Mammary epithelial cell (primary cell): ENCODE results near the gene FOXD2.

Experiments used
- EZH2 ChIP-seq: IDR thresholded peaks from 2 replicates; pipeline ENCODE4 v1.6.1; 2012; ENCODE audit warnings: low read length, inconsistent platforms, borderline replicate concordance
- TF ChIP-seq, protein P1 (sequence below), 2 donors: IDR thresholded peaks in 1 of 2; conservative IDR thresholded peaks in 1 of 2; 2 replicates each; pipeline ENCODE4 v1.5.1; 2011 to 2012; ENCODE audit warnings: inconsistent platforms in 2 of 2, low read length in 2 of 2, mild to moderate bottlenecking in 2 of 2, control low read depth in 1 of 2, low read depth in 1 of 2; ENCODE audit not compliant: insufficient read depth in 1 of 2; ENCODE audit errors: extremely low read depth in 1 of 2

DNA sequence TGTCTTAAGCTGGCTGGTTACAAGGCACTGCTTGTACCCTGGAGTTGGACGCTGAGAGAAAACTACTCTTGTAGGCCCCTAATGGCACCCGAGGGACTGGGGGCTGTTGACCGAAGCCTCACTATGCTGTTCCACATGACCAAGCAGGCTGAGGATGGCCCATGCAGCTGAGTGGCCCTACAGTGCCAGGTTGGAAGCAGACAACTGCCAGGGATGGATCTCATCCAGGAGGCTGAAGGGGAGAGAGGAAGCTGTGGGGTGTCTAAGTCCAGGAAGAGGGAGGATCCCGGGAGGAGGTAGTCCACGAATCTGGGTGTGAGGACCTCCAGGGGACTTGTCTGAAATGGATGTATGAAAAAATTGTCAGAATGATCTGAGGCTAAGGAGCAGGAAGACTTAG is 45.8 kb downstream of the FOXD2 start:
- TF ChIP-seq, protein P1, sequence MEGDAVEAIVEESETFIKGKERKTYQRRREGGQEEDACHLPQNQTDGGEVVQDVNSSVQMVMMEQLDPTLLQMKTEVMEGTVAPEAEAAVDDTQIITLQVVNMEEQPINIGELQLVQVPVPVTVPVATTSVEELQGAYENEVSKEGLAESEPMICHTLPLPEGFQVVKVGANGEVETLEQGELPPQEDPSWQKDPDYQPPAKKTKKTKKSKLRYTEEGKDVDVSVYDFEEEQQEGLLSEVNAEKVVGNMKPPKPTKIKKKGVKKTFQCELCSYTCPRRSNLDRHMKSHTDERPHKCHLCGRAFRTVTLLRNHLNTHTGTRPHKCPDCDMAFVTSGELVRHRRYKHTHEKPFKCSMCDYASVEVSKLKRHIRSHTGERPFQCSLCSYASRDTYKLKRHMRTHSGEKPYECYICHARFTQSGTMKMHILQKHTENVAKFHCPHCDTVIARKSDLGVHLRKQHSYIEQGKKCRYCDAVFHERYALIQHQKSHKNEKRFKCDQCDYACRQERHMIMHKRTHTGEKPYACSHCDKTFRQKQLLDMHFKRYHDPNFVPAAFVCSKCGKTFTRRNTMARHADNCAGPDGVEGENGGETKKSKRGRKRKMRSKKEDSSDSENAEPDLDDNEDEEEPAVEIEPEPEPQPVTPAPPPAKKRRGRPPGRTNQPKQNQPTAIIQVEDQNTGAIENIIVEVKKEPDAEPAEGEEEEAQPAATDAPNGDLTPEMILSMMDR (conservative IDR thresholded peaks at IDR 0.05 in 1 of 2, IDR thresholded peaks at IDR 0.05 in 1 of 2; ENCODE audit: extremely low read depth in 1 of 2, insufficient read depth in 1 of 2, low read depth in 1 of 2, low read length in 2 of 2): no peak
- no peak for TF ChIP-seq EZH2
